Endodermal cell (in vitro differentiated cells): ENCODE data around the gene DCLRE1B. TPM values are rescaled to one million over a fixed set of nuclear protein-coding genes. Genes with fewer than 3 reads are reported as not detected.

ENCODE experiments used
- DNase-seq: peaks from one replicate; pipeline ENCODE4 v3.0.0-alpha.2; 2017
- H3K27ac ChIP-seq: 2 replicates; pipeline ENCODE4 v1.5.1; 2013; ENCODE audit warnings: mild to moderate bottlenecking, low read depth, low read length, moderate library complexity
- H3K27me3 ChIP-seq: 2 replicates; pipeline ENCODE4 v1.6.1; 2013; ENCODE audit warnings: mild to moderate bottlenecking, low read length, moderate library complexity; ENCODE audit not compliant: insufficient read depth, control insufficient read depth, poor library complexity, severe bottlenecking
- H3K36me3 ChIP-seq: 2 replicates; pipeline ENCODE4 v1.7.0; 2013; ENCODE audit warnings: mild to moderate bottlenecking, low read length, moderate library complexity; ENCODE audit not compliant: control insufficient read depth, insufficient read depth
- H3K4me1 ChIP-seq: one replicate; pipeline ENCODE4 v1.7.0; 2013; ENCODE audit warnings: low read length; ENCODE audit not compliant: control insufficient read depth, insufficient read depth
- H3K4me3 ChIP-seq: 2 replicates; pipeline ENCODE4 v1.5.1; 2013; ENCODE audit warnings: mild to moderate bottlenecking, low read length, moderate library complexity
- H3K9ac ChIP-seq: 2 replicates; pipeline ENCODE4 v1.6.1; 2013; ENCODE audit warnings: mild to moderate bottlenecking, low read length, moderate library complexity; ENCODE audit not compliant: poor library complexity, severe bottlenecking; ENCODE audit errors: extremely low read depth
- H3K9me3 ChIP-seq: 2 replicates; pipeline ENCODE4 v1.6.1; 2013; ENCODE audit warnings: mild to moderate bottlenecking, low read length, moderate library complexity; ENCODE audit not compliant: control insufficient read depth
- H3K27ac Mint-ChIP-seq: 2 replicates; pipeline ENCODE4 v1.8.0; 2020; ENCODE audit warnings: mixed read lengths
- H3K27me3 Mint-ChIP-seq: 2 replicates; pipeline ENCODE4 v1.8.0; 2021; ENCODE audit warnings: mild to moderate bottlenecking, mixed read lengths; ENCODE audit not compliant: insufficient read depth
- H3K36me3 Mint-ChIP-seq: 2 replicates; pipeline ENCODE4 v1.8.0; 2020; ENCODE audit warnings: low read depth, mixed read lengths
- H3K4me1 Mint-ChIP-seq: 2 replicates; pipeline ENCODE4 v1.8.0; 2020; ENCODE audit warnings: mixed read lengths
- H3K4me3 Mint-ChIP-seq: 2 replicates; pipeline ENCODE4 v1.8.0; 2020; ENCODE audit warnings: mild to moderate bottlenecking, moderate library complexity, mixed read lengths
- H3K9me3 Mint-ChIP-seq: 2 replicates; pipeline ENCODE4 v1.8.0; 2020; ENCODE audit warnings: mild to moderate bottlenecking, mixed read lengths
- CTCF ChIP-seq: fragments of 200-600 bp; sonication (generic); conservative IDR thresholded peaks from 2 replicates; pipeline ENCODE4 v1.5.0; 2021; ENCODE audit warnings: antibody characterized with exemption, mild to moderate bottlenecking
- WGBS, 2 experiments: methylation state at CpG; one replicate each; pipeline versions ENCODE4 v1.1.5 to v1.1.7; 2013; ENCODE audit warnings: missing lambda C conversion rate in 2 of 2, mixed read lengths in 1 of 2; ENCODE audit not compliant: insufficient coverage in 1 of 2, insufficient read length in 1 of 2; 5-methylcytosine and 5-hydroxymethylcytosine counted together
- total RNA-seq, 2 donors: library from RNA; stranded (reverse); fragmentation: NEBNext Ultra II Directional in 1 of 2; extraction: Animal tissue kit (Norgen Biotek cat#: 25700) in 1 of 2; gene quantifications; 2 replicates in 1 of 2; 3 replicates in 1 of 2; pipeline ENCODE4 v1.2.1, GENCODE V29; 2021

DCLRE1B gene
- total RNA-seq, 2 donors from 2014 or later = 7.4 to 11.0 TPM

- Mint-ChIP-seq H3K36me3 (peaks cover 29% of the 10 kb centered on the region), H3K27me3 (no peaks in the 10 kb centered on the region), H3K4me1 (peaks cover 3% of the 10 kb centered on the region), H3K27ac (no peak overlapping the region), H3K9me3 (no peaks in the 10 kb centered on the region), H3K4me3 (no peak overlapping the region)
- Histone ChIP-seq H3K27ac (no peak overlapping the region), H3K9ac (no peak overlapping the region), H3K9me3 (no peaks in the 10 kb centered on the region), H3K36me3 (peaks cover 33% of the 10 kb centered on the region), H3K4me3 (no peak overlapping the region), H3K27me3 (no peaks in the 10 kb centered on the region), H3K4me1 (no peaks in the 10 kb centered on the region)
- no peak for TF ChIP-seq CTCF
- no peak for DNase-seq
Observed at GRCh38 chr1:113899111-113899510, 6.0 kb upstream of the DCLRE1B start.

GRCh38 chr1:113901191-113901590 lies 3.9 kb upstream of the DCLRE1B start:
- Histone ChIP-seq H3K4me1 (no peaks in the 10 kb centered on the region), H3K27ac (no peak overlapping the region), H3K4me3 (no peak overlapping the region), H3K27me3 (no peaks in the 10 kb centered on the region), H3K9me3 (no peaks in the 10 kb centered on the region), H3K9ac (no peak overlapping the region), H3K36me3 (peaks cover 33% of the 10 kb centered on the region)
- 79 to 96% methylated on average over 3 of the region's 3 CpGs for WGBS, 2 experiments
- Mint-ChIP-seq H3K27me3 (no peaks in the 10 kb centered on the region), H3K27ac (no peak overlapping the region), H3K4me1 (peaks cover 8% of the 10 kb centered on the region), H3K36me3 (peaks cover 23% of the 10 kb centered on the region), H3K9me3 (no peaks in the 10 kb centered on the region), H3K4me3 (no peak overlapping the region)
- TF ChIP-seq CTCF = no peak
- DNase-seq = no peak

GRCh38 chr1:113903501-113904292 lies 1.4 kb upstream of the DCLRE1B start:
- Mint-ChIP-seq H3K4me3 (peak overlapping the region; percentile 97), H3K9me3 (no peaks in the 10 kb centered on the region), H3K27me3 (no peaks in the 10 kb centered on the region), H3K4me1 (peaks cover 8% of the 10 kb centered on the region), H3K36me3 (peaks cover 16% of the 10 kb centered on the region), H3K27ac (no peak overlapping the region)
- peaks cover 32% of the 10 kb centered on the region for H3K36me3 ChIP-seq
- H3K4me1 ChIP-seq = no peaks in the 10 kb centered on the region
- H3K9ac ChIP-seq = peak overlapping the region; percentile 52
- H3K27ac ChIP-seq = no peak overlapping the region
- no peak for DNase-seq
- peak overlapping the region; percentile 95 for H3K4me3 ChIP-seq
- WGBS, 2 experiments = 69 to 77% methylated on average over 4 to 7 of the region's 7 CpGs
- TF ChIP-seq CTCF = no peak
- no peaks in the 10 kb centered on the region for H3K9me3 ChIP-seq
- H3K27me3 ChIP-seq = no peaks in the 10 kb centered on the region
